GM23338 (cell line): ENCODE results near the gene SLC66A1. TPM values are rescaled to one million over a fixed set of nuclear protein-coding genes. Genes with fewer than 3 reads are reported as not detected.

Source experiments
- ATAC-seq: fragments of 200-7000 bp; cut with Tn5 transposase; 3 replicates; pipeline ENCODE4 v1.9.1; 2020
- DNase-seq: peaks from one replicate; pipeline ENCODE4 v3.0.0-alpha.2; 2015; ENCODE audit warnings: low spot score
- H2AFZ ChIP-seq: fragments of 200-600 bp; sonication (generic); 2 replicates; pipeline ENCODE4 v1.8.0; 2016; ENCODE audit warnings: antibody characterized with exemption, mild to moderate bottlenecking, moderate library complexity
- H3F3A ChIP-seq: fragments of 200-600 bp; sonication (generic); replicated peaks from 2 replicates; pipeline ENCODE4 v1.8.0; 2017; ENCODE audit warnings: antibody characterized with exemption, mixed run types, low read depth
- H3K27ac ChIP-seq: fragments of 200-600 bp; sonication (generic); 2 replicates; pipeline ENCODE4 v1.6.1; 2016; ENCODE audit warnings: low read depth
- H3K27me3 ChIP-seq: fragments of 200-600 bp; sonication (generic); 2 replicates; pipeline ENCODE4 v1.8.0; 2016; ENCODE audit warnings: mild to moderate bottlenecking, mixed run types, moderate library complexity; ENCODE audit not compliant: insufficient read depth
- H3K36me3 ChIP-seq: fragments of 200-600 bp; sonication (generic); 2 replicates; pipeline ENCODE4 v1.8.0; 2016; ENCODE audit warnings: mild to moderate bottlenecking; ENCODE audit not compliant: insufficient read depth
- H3K4me1 ChIP-seq: fragments of 200-600 bp; sonication (generic); 2 replicates; pipeline ENCODE4 v1.8.0; 2016; ENCODE audit warnings: mild to moderate bottlenecking, moderate library complexity; ENCODE audit not compliant: insufficient read depth
- H3K4me2 ChIP-seq: fragments of 200-600 bp; sonication (generic); 2 replicates; pipeline ENCODE4 v1.7.1; 2017; ENCODE audit warnings: mixed run types
- H3K4me3 ChIP-seq: fragments of 200-600 bp; sonication (generic); 2 replicates; pipeline ENCODE4 v1.6.1; 2016; ENCODE audit warnings: mixed run types
- H3K79me2 ChIP-seq: fragments of 200-600 bp; sonication (generic); replicated peaks from 2 replicates; pipeline ENCODE4 v1.8.0; 2017; ENCODE audit warnings: mild to moderate bottlenecking; ENCODE audit not compliant: insufficient read depth
- H3K9me2 ChIP-seq: fragments of 200-600 bp; sonication (generic); 2 replicates; pipeline ENCODE4 v1.8.0; 2017; ENCODE audit not compliant: insufficient read depth
- H4K20me1 ChIP-seq: fragments of 200-600 bp; sonication (generic); replicated peaks from 2 replicates; pipeline ENCODE4 v1.8.0; 2017; ENCODE audit warnings: mild to moderate bottlenecking; ENCODE audit not compliant: insufficient read depth
- H3K27ac Mint-ChIP-seq: 2 replicates; pipeline ENCODE4 v1.8.0; 2020; ENCODE audit warnings: inconsistent platforms, mild to moderate bottlenecking, moderate library complexity, mixed read lengths
- H3K27me3 Mint-ChIP-seq: 3 replicates; pipeline ENCODE4 v1.8.0; 2022; ENCODE audit warnings: low read depth, mild to moderate bottlenecking, moderate library complexity, mixed read lengths, inconsistent platforms; ENCODE audit not compliant: insufficient read depth, poor library complexity
- H3K36me3 Mint-ChIP-seq: 3 replicates; pipeline ENCODE4 v1.8.0; 2021; ENCODE audit warnings: low read depth, mild to moderate bottlenecking, inconsistent platforms, moderate library complexity, mixed read lengths
- H3K4me1 Mint-ChIP-seq: 3 replicates; pipeline ENCODE4 v1.8.0; 2020; ENCODE audit warnings: mild to moderate bottlenecking, inconsistent platforms, mixed read lengths
- H3K4me3 Mint-ChIP-seq: 3 replicates; pipeline ENCODE4 v1.8.0; 2021; ENCODE audit warnings: moderate library complexity, mild to moderate bottlenecking, inconsistent platforms, mixed read lengths
- H3K9me3 Mint-ChIP-seq: 3 replicates; pipeline ENCODE4 v1.8.0; 2020; ENCODE audit warnings: moderate library complexity, mild to moderate bottlenecking, inconsistent platforms, mixed read lengths
- CREB1 ChIP-seq: fragments of 250-450 bp; sonication (Bioruptor Pico); IDR thresholded peaks from 2 replicates; pipeline ENCODE4 v1.5.0; 2020; ENCODE audit warnings: low read depth, mild to moderate bottlenecking, moderate library complexity
- EZH2 ChIP-seq: fragments of 200-600 bp; sonication (generic); IDR thresholded peaks from one replicate; pipeline ENCODE4 v1.8.0; 2017; ENCODE audit warnings: antibody characterized with exemption, mild to moderate bottlenecking, low read depth; ENCODE audit not compliant: unreplicated experiment
- EZH2phosphoT487 ChIP-seq: fragments of 200-600 bp; sonication (generic); IDR thresholded peaks from one replicate; pipeline ENCODE4 v1.8.1; 2018; ENCODE audit warnings: antibody characterized with exemption; ENCODE audit not compliant: unreplicated experiment
- JUNB ChIP-seq: IDR thresholded peaks from one replicate; pipeline ENCODE4 v1.6.1; 2016; ENCODE audit warnings: antibody characterized with exemption; ENCODE audit not compliant: unreplicated experiment
- NANOG ChIP-seq: IDR thresholded peaks from 2 replicates; pipeline ENCODE4 v1.6.1; 2016; ENCODE audit warnings: antibody characterized with exemption, borderline replicate concordance
- POLR2AphosphoS5 ChIP-seq: IDR thresholded peaks from 2 replicates; pipeline ENCODE4 v1.6.1; 2016; ENCODE audit warnings: antibody characterized with exemption, low read depth
- STAT1 ChIP-seq: IDR thresholded peaks from one replicate; pipeline ENCODE4 v1.6.1; 2016; ENCODE audit warnings: antibody characterized with exemption; ENCODE audit not compliant: unreplicated experiment
- ZNF114 ChIP-seq: fragments of 250-450 bp; sonication (Bioruptor Pico); IDR thresholded peaks from 2 replicates; pipeline ENCODE4 v1.5.0; 2020; ENCODE audit warnings: mild to moderate bottlenecking, moderate library complexity
- ZNF331 ChIP-seq: fragments of 250-450 bp; sonication (Bioruptor Pico); IDR thresholded peaks from 2 replicates; pipeline ENCODE4 v1.5.0; 2020; ENCODE audit warnings: low read depth, mild to moderate bottlenecking, moderate library complexity
- polyA plus RNA-seq: library from polyadenylated mRNA; unstranded; fragments of >200 nt; fragmentation: Nextera tagmentation; extraction: Ambion mirVana; gene quantifications from 2 replicates; pipeline ENCODE4 v1.2.1, GENCODE V29; 2016
- total RNA-seq: library from RNA; depleted of rRNA; stranded (reverse); fragments of >200 nt; shearing (Covaris generic); gene quantifications from 2 replicates; pipeline ENCODE4 v1.2.3, GENCODE V29; 2014
- TF ChIP-seq, protein P1 (sequence below): fragments of 250-450 bp; sonication (Bioruptor Pico); IDR thresholded peaks from 2 replicates; pipeline ENCODE4 v1.5.0; 2020; ENCODE audit warnings: mild to moderate bottlenecking, moderate library complexity
- TF ChIP-seq, protein P2 (sequence below): IDR thresholded peaks from 2 replicates; pipeline ENCODE4 v1.6.1; 2016; ENCODE audit warnings: antibody characterized with exemption
- TF ChIP-seq, protein P3 (sequence below), 2 experiments: fragments of 200-600 bp in 1 of 2; sonication (generic) in 1 of 2; conservative IDR thresholded peaks; 2 replicates each; pipeline versions ENCODE4 v1.5.1 to v1.6.1; 2016 to 2017; ENCODE audit warnings: antibody characterized with exemption in 2 of 2, low read depth in 2 of 2, mild to moderate bottlenecking in 2 of 2, moderate library complexity in 1 of 2

Gene SLC66A1
- total and polyA plus RNA-seq, 2 experiments from 2014 or later: 6.9 to 19.7 TPM

DNA sequence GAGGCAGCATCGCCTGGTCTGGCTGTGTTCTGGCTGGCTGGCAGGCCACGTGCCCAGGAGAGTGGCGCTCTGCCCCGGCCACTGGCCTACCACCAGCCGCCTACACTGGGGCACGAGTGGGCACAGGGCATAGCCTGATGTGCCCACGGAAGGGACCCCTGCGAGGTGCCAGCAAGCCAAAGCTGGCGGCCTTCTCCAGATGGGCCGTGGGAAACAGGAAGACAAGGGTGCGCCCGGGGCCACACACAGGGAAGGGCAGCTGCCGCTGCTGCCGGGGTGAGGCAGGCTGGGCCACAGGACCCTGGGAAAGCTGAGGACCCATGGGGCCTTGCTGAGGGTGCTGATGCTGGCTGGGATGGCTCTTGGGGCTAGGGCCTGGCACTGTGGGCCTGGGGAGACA is 40.7 kb downstream of the SLC66A1 start:
- Histone ChIP-seq H3K9me2 (no peaks in the 10 kb centered on the region), H3K79me2 (peaks cover 7% of the 10 kb centered on the region; the same call in 1 of the 2 replicates), H3K27ac (no peak overlapping the region), H3K4me3 (no peak overlapping the region), H3K4me2 (peak overlapping the region; percentile 9), H3F3A (0 out of 2 replicates have a peak, but pooled peaks cover 11% of the 10 kb centered on the region), H2AFZ (no peak overlapping the region), H3K27me3 (no peaks in the 10 kb centered on the region), H4K20me1 (peaks cover 26% of the 10 kb centered on the region), H3K36me3 (0 out of 2 replicates have a peak, but pooled peaks cover 5% of the 10 kb centered on the region), H3K4me1 (peaks cover 16% of the 10 kb centered on the region)
- no peak for ATAC-seq
- Mint-ChIP-seq H3K27ac (peak overlapping the region; percentile 70; the same call in 1 of the 2 replicates), H3K4me1 (peaks cover 35% of the 10 kb centered on the region), H3K9me3 (no peaks in the 10 kb centered on the region), H3K27me3 (peaks cover 22% of the 10 kb centered on the region), H3K36me3 (peaks cover 60% of the 10 kb centered on the region), H3K4me3 (no peak overlapping the region)
- no peak for TF ChIP-seq NANOG
- TF ChIP-seq, protein P1, sequence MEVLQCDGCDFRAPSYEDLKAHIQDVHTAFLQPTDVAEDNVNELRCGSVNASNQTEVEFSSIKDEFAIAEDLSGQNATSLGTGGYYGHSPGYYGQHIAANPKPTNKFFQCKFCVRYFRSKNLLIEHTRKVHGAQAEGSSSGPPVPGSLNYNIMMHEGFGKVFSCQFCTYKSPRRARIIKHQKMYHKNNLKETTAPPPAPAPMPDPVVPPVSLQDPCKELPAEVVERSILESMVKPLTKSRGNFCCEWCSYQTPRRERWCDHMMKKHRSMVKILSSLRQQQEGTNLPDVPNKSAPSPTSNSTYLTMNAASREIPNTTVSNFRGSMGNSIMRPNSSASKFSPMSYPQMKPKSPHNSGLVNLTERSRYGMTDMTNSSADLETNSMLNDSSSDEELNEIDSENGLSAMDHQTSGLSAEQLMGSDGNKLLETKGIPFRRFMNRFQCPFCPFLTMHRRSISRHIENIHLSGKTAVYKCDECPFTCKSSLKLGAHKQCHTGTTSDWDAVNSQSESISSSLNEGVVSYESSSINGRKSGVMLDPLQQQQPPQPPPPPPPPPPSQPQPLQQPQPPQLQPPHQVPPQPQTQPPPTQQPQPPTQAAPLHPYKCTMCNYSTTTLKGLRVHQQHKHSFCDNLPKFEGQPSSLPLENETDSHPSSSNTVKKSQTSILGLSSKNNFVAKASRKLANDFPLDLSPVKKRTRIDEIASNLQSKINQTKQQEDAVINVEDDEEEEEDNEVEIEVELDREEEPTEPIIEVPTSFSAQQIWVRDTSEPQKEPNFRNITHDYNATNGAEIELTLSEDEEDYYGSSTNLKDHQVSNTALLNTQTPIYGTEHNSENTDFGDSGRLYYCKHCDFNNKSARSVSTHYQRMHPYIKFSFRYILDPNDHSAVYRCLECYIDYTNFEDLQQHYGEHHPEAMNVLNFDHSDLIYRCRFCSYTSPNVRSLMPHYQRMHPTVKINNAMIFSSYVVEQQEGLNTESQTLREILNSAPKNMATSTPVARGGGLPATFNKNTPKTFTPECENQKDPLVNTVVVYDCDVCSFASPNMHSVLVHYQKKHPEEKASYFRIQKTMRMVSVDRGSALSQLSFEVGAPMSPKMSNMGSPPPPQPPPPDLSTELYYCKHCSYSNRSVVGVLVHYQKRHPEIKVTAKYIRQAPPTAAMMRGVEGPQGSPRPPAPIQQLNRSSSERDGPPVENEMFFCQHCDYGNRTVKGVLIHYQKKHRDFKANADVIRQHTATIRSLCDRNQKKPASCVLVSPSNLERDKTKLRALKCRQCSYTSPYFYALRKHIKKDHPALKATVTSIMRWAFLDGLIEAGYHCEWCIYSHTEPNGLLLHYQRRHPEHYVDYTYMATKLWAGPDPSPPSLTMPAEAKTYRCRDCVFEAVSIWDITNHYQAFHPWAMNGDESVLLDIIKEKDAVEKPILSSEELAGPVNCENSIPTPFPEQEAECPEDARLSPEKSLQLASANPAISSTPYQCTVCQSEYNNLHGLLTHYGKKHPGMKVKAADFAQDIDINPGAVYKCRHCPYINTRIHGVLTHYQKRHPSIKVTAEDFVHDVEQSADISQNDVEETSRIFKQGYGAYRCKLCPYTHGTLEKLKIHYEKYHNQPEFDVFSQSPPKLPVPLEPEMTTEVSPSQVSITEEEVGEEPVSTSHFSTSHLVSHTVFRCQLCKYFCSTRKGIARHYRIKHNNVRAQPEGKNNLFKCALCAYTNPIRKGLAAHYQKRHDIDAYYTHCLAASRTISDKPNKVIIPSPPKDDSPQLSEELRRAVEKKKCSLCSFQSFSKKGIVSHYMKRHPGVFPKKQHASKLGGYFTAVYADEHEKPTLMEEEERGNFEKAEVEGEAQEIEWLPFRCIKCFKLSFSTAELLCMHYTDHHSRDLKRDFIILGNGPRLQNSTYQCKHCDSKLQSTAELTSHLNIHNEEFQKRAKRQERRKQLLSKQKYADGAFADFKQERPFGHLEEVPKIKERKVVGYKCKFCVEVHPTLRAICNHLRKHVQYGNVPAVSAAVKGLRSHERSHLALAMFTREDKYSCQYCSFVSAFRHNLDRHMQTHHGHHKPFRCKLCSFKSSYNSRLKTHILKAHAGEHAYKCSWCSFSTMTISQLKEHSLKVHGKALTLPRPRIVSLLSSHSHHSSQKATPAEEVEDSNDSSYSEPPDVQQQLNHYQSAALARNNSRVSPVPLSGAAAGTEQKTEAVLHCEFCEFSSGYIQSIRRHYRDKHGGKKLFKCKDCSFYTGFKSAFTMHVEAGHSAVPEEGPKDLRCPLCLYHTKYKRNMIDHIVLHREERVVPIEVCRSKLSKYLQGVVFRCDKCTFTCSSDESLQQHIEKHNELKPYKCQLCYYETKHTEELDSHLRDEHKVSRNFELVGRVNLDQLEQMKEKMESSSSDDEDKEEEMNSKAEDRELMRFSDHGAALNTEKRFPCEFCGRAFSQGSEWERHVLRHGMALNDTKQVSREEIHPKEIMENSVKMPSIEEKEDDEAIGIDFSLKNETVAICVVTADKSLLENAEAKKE (CRISPR knock-in tag): no peak
- DNase-seq: no peak

DNA sequence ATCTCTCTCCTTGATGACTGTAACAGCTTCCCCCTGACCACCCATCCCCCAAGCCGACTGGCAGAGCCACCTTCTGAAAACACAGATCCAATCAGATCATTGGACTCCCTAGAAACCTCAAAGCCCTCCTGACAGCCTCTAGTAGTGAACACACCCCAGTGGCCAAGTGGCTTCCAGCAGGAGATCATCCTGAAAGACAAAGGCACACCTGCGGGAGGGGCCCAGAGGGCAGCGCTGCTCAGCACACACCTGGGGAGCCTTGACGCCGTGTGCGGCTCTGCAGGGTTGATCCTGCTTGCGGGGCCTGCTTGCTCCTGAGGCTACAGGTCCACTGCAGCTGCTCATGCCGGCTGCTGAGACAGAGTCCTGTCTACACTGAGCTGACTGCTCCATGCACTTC is 41.5 kb downstream of the SLC66A1 start:
- Mint-ChIP-seq H3K9me3 (no peaks in the 10 kb centered on the region), H3K27ac (peak overlapping the region; percentile 70), H3K4me3 (peak overlapping the region; percentile 32; the same call in 2 of the 3 replicates), H3K27me3 (peaks cover 22% of the 10 kb centered on the region), H3K36me3 (peaks cover 61% of the 10 kb centered on the region), H3K4me1 (peaks cover 35% of the 10 kb centered on the region)
- Histone ChIP-seq H3F3A (0 out of 2 replicates have a peak, but pooled peaks cover 11% of the 10 kb centered on the region), H3K9me2 (no peaks in the 10 kb centered on the region), H4K20me1 (peaks cover 30% of the 10 kb centered on the region), H3K79me2 (peaks cover 12% of the 10 kb centered on the region), H3K4me2 (peak overlapping the region; percentile 58), H3K4me1 (peaks cover 16% of the 10 kb centered on the region), H3K36me3 (0 out of 2 replicates have a peak, but pooled peaks cover 5% of the 10 kb centered on the region), H3K27me3 (no peaks in the 10 kb centered on the region), H3K27ac (peak overlapping the region; percentile 84; the same call in 1 of the 2 replicates), H3K4me3 (no peak overlapping the region), H2AFZ (no peak overlapping the region)
- peak; percentile 94 for DNase-seq
- peak; percentile 95 for ATAC-seq
- TF ChIP-seq, protein P2, sequence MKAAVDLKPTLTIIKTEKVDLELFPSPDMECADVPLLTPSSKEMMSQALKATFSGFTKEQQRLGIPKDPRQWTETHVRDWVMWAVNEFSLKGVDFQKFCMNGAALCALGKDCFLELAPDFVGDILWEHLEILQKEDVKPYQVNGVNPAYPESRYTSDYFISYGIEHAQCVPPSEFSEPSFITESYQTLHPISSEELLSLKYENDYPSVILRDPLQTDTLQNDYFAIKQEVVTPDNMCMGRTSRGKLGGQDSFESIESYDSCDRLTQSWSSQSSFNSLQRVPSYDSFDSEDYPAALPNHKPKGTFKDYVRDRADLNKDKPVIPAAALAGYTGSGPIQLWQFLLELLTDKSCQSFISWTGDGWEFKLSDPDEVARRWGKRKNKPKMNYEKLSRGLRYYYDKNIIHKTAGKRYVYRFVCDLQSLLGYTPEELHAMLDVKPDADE: no peak
- TF ChIP-seq NANOG: no peak
- TF ChIP-seq ZNF114 (CRISPR knock-in tag): no peak
- peak; percentile 74 for TF ChIP-seq CREB1
- no peak for TF ChIP-seq EZH2phosphoT487
- no peak for TF ChIP-seq POLR2AphosphoS5
- TF ChIP-seq, protein P3, sequence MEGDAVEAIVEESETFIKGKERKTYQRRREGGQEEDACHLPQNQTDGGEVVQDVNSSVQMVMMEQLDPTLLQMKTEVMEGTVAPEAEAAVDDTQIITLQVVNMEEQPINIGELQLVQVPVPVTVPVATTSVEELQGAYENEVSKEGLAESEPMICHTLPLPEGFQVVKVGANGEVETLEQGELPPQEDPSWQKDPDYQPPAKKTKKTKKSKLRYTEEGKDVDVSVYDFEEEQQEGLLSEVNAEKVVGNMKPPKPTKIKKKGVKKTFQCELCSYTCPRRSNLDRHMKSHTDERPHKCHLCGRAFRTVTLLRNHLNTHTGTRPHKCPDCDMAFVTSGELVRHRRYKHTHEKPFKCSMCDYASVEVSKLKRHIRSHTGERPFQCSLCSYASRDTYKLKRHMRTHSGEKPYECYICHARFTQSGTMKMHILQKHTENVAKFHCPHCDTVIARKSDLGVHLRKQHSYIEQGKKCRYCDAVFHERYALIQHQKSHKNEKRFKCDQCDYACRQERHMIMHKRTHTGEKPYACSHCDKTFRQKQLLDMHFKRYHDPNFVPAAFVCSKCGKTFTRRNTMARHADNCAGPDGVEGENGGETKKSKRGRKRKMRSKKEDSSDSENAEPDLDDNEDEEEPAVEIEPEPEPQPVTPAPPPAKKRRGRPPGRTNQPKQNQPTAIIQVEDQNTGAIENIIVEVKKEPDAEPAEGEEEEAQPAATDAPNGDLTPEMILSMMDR (conservative IDR thresholded peaks at IDR 0.05; ENCODE audit: low read depth in 2 of 2): 0 out of 4 replicates have a peak, but pooled peaks of 1 of the 2 experiments have one; percentile 3
- no peak for TF ChIP-seq EZH2
- TF ChIP-seq STAT1: no peak
- no peak for TF ChIP-seq ZNF331
- no peak for TF ChIP-seq JUNB
